Effector memory CD4-positive, alpha-beta T cell (primary cell): ENCODE measurements around the gene GPLD1.
"Not testable (repeated sequence)": the region's sequence is repeated elsewhere in the genome, so short reads cannot be mapped to it uniquely, and the experiment has no call there.

Experiments used
- DNase-seq, 3 donors: peaks; one replicate each; pipeline ENCODE4 v3.0.0-alpha.2; 2020
- H3K27ac ChIP-seq: 2 replicates; pipeline ENCODE4 v1.7.0; 2013; ENCODE audit warnings: mild to moderate bottlenecking, low read length, moderate library complexity; ENCODE audit not compliant: insufficient read depth, poor library complexity, severe bottlenecking
- H3K27me3 ChIP-seq: replicated peaks from 2 replicates; pipeline ENCODE4 v1.7.0; 2013; ENCODE audit warnings: mild to moderate bottlenecking, low read length; ENCODE audit not compliant: insufficient read depth, control insufficient read depth, poor library complexity, severe bottlenecking
- H3K36me3 ChIP-seq: 2 replicates; pipeline ENCODE4 v1.7.0; 2013; ENCODE audit warnings: mild to moderate bottlenecking, low read length, moderate library complexity; ENCODE audit not compliant: control insufficient read depth, insufficient read depth
- H3K4me1 ChIP-seq: 2 replicates; pipeline ENCODE4 v1.7.0; 2013; ENCODE audit warnings: low read length, mild to moderate bottlenecking; ENCODE audit not compliant: control insufficient read depth, insufficient read depth, poor library complexity, severe bottlenecking
- H3K4me3 ChIP-seq: 2 replicates; pipeline ENCODE4 v1.7.0; 2013; ENCODE audit warnings: low read length, low read depth, mild to moderate bottlenecking; ENCODE audit not compliant: insufficient read depth, poor library complexity, severe bottlenecking
- H3K9me3 ChIP-seq: 2 replicates; pipeline ENCODE4 v1.7.0; 2013; ENCODE audit warnings: mild to moderate bottlenecking, low read length, moderate library complexity; ENCODE audit not compliant: control insufficient read depth

The GPLD1 gene

DNA sequence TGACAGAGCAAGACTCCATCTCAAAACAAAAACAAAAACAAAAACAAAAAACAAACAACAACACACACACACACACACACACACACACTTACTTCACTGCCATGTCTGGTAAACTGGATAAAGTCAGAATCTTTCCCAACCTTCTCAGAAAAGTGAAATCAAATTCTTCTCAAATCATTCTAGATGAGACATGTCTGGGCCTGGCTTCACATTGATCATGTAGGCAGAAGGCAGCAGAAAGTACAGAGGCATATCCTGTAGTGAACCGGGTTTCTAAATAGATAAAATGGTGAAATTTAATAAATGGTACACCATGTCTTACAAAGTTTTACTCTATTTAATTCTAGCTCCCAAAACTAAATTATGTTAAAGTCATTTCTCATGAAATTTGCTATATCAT lies 101.6 kb downstream of the GPLD1 start:
- DNase-seq = no peak
- H3K4me3 ChIP-seq = no peak overlapping the region
- no peaks in the 10 kb centered on the region for H3K9me3 ChIP-seq
- H3K36me3 ChIP-seq = no peaks in the 10 kb centered on the region
- no peaks in the 10 kb centered on the region for H3K27me3 ChIP-seq
- H3K27ac ChIP-seq = no peak overlapping the region
- no peaks in the 10 kb centered on the region for H3K4me1 ChIP-seq

DNA sequence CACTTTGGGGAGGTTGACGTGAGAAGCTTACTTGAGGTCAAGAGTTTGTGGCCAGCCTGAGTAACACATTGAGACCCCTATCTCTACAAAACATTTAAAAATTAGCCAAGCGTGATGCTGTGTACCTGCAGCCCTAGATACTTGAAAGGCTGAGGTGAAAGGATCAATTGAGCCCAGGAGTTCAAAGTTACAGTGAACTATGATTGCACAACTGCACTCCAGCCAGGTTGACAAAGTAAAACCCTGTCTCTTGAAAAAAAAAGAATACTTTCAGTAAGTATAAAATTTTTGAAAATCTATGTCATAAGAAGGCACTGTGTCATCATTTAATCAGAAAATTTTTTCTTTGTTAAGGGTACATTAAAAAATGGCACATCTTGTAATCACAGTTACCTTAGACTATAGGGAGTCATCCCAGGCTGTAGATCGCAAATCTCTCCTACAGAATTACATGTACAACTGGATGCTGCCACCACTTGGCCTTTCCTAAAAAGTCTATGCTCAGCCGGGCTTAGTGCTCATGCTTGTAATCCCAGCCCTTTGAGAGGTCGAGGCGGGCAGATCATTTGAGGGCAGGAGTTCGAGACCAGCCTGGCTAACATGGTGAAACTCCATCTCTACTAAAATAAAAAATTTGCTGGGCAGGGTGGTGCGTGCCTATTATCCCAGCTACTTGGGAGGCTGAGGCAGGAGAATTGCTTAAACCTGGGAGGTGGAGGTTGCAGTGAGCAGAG lies 103.7 kb downstream of the GPLD1 start:
- no peaks in the 10 kb centered on the region for H3K4me1 ChIP-seq
- no peak for DNase-seq
- H3K27me3 ChIP-seq = no peaks in the 10 kb centered on the region
- no peaks in the 10 kb centered on the region for H3K36me3 ChIP-seq
- H3K4me3 ChIP-seq = no peak overlapping the region
- H3K9me3 ChIP-seq = no peaks in the 10 kb centered on the region
- H3K27ac ChIP-seq = no peak overlapping the region

DNA sequence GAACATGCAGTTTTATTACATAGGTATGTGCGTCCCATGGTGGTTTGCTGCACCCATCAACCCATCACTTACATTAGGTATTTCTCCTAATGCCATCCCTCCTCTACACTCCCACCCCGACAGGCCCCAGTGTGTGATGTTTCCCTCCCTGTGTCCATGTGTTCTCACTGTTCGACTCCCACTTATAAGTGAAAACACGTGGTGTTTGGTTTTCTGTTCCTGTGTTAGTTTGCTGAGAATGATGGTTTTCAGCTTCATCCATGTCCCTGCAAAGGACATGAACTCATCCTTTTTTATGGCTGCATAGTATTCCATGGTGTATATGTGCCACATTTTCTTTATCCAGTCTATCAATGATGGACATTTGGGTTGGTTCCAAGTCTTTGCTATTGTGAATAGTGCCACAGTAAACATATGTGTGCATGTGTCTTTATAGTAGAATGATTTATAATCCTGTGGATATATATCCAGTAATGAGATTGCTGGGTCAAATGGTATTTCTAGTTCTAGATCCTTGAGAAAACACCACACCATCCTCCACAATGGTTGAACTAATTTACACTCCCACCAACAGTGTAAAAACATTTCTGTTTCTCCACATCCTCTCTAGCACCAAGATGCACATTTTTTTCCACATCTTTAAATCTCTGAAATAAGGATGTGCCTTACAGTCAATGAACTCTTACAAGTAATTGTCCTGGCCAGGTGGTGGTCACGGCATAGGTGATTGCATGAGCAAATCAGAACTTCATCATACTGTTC lies 104.8 kb downstream of the GPLD1 start:
- not testable (repeated sequence) for H3K4me1 ChIP-seq, H3K27me3 ChIP-seq

DNA sequence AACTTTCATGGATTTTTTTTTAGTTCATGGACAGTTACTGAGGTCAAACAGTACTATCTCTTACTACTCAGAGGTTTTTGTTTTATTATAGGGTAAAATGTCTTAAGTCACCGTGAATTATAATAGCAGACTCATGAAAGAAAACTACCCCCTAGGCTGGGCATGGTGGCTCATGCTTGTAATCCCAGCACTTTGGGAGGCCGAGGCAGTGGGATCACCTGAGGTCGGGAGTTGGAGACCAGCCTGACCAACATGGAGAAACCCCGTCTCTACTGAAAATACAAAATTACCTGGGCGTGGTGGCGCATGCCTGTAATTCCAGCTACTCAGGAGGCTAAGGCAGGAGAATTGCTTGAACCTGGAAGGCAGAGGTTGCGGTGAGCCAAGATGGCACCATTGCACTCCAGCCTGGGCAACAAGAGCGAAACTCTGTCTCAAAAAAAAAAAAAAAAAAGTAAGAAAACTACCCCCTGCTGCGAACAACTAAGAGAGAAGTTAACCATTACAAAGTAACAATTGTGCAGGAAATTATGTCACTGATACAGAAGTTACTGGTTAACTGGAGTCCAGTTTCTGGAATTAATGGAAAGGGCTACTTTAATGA lies 106.4 kb downstream of the GPLD1 start:
- H3K4me1 ChIP-seq, H3K27ac ChIP-seq, H3K27me3 ChIP-seq, DNase-seq, H3K4me3 ChIP-seq, H3K36me3 ChIP-seq, H3K9me3 ChIP-seq: not testable (repeated sequence)

More for the DNA sequence above, 104.8 kb downstream of the GPLD1 start:
- H3K27ac ChIP-seq, DNase-seq, H3K36me3 ChIP-seq, H3K4me3 ChIP-seq, H3K9me3 ChIP-seq: not testable (repeated sequence)

DNA sequence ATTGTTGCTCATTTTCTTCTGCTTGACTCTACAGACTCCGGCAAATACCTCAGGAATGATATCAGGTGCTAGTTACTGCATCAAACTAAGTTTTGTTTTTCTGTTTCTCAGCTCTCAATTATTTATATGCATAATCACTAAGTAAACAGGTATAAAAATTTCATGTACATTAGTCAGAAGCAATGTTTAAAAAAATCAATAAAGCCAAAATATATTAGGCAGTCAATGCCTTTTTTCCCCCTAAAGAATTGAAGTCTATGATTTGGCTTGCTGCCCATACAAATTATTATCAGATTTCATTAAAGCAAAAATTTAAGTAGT lies 107.2 kb downstream of the GPLD1 start:
- no peaks in the 10 kb centered on the region for H3K4me1 ChIP-seq
- H3K4me3 ChIP-seq = no peak overlapping the region
- no peak for DNase-seq
- no peak overlapping the region for H3K27ac ChIP-seq
- no peaks in the 10 kb centered on the region for H3K27me3 ChIP-seq
- H3K36me3 ChIP-seq = no peaks in the 10 kb centered on the region
- no peaks in the 10 kb centered on the region for H3K9me3 ChIP-seq

DNA sequence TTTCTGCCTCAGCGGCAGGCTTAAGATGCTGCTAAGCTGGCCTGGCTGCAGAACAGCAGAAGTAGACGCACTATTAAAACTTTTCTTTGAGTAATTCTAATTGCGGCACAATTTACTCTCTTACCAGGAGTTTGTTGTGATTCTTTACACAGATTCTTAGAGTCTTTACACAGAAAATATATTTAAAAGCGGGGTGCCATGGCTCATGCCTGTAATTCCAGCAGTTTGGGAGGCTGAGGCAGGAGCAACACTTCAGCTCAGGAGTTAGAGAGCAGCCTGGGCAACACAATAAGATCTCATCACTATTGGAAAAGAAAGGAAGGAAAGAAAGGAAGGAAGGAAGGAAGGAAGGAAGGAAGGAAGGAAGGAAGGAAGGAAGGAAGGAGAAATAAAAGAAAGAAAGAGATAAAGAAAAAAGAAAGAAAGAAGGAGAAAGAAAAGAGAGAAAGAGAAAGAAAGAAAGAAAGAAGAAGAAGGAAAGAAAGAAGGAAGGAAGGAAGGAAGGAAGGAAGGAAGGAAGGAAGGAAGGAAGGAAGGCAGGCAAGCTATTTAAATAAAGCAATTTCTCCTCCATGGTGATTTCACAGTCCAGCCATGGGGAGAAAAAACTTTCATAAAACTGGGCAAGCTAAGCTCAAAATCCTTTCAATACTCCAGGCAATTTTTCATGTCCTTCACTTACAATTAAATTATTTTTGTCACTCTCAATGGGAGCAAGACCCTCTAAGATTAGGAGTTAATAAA lies 107.7 kb downstream of the GPLD1 start:
- Histone ChIP-seq H3K4me3 (no peak overlapping the region), H3K27ac (no peak overlapping the region), H3K9me3 (no peaks in the 10 kb centered on the region), H3K4me1 (no peaks in the 10 kb centered on the region), H3K36me3 (no peaks in the 10 kb centered on the region), H3K27me3 (peaks cover 4% of the 10 kb centered on the region)
- DNase-seq = no peak

DNA sequence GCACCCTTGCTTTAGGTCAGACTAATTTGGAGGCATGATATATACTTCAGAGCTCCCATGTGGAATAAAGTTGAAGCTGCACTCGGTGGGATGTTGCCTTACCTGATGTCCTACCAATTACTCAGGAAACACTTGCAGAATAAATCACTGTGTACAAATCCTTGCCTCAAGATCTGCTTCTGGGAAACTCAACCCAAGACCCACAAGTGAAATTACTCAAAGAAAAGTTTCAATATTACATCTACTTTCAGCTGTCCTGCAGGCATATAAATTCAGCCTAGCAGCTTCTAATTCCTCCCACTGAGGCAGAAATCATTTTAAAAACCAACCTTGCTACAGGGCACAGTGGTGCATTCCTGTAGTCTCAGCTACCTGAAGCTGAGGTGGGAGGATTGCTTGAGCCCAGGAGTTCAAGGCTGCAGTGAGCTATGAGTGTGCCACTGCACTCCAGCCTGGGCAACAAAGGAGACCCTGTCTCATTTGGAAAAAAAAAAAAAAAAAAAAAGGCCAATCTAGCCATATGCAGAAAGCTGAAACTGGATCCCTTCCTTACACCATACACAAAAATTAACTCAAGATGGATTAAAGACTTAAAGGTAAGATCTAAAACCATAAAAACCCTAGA lies 110.8 kb downstream of the GPLD1 start:
- Histone ChIP-seq H3K27me3 (peaks cover 4% of the 10 kb centered on the region), H3K4me1 (no peaks in the 10 kb centered on the region), H3K9me3 (no peaks in the 10 kb centered on the region), H3K27ac (no peak overlapping the region), H3K36me3 (no peaks in the 10 kb centered on the region), H3K4me3 (no peak overlapping the region)
- DNase-seq = no peak
